GM18868 (cell line): ENCODE results near the gene NACC1.
"Not testable (repeated sequence)": the region's sequence is repeated elsewhere in the genome, so short reads cannot be mapped to it uniquely, and the experiment has no call there.

Experiments used
- ATAC-seq: cut with Tn5 transposase; IDR thresholded peaks from one replicate; pipeline ENCODE4 v1.9.1; 2021; ENCODE audit warnings: mild to moderate bottlenecking, moderate library complexity; ENCODE audit not compliant: unreplicated experiment

The NACC1 gene

GRCh38 chr19:13160557-13160956 is 42.5 kb downstream of the NACC1 start:
- ATAC-seq: no peak

- no peak for ATAC-seq
These were observed 44.9 kb downstream of the NACC1 start for GRCh38 chr19:13162724-13163608.

DNA sequence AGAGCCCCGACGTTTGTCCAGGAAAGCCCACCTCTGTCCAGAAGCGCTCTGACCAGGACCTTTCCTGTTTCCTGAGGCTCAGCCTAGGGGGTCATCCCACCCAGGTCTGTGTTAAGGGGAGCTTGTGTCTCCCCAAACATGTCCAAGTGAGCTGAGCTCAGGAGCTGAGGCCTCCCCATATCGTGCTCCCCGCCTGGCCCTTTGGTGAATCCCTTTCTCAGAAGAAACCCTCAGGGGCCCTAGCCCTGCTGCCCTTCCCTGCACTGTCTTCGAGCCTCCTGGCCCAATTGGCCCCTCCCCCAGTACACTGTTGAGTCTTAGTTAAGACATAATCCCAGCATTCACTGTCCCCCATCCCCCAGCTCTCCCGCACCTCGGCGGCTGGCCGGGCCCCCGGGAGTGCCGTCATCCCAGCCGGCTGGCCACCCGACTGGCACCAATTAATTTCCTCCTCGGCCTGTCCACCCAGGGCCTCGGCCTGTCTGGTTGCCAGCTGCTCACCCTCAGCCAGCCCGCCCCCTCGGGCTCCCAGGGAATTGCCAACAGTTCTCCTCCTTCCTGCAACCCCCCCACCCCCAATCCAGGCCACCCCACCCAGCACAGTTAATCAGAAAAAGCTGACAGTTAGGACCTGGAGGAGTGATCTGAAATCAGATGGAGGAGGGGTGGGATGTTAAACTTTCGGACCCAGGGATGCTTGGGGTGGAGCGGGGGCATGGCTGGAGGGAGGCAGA is 45.7 kb downstream of the NACC1 start:
- ATAC-seq: no peak

DNA sequence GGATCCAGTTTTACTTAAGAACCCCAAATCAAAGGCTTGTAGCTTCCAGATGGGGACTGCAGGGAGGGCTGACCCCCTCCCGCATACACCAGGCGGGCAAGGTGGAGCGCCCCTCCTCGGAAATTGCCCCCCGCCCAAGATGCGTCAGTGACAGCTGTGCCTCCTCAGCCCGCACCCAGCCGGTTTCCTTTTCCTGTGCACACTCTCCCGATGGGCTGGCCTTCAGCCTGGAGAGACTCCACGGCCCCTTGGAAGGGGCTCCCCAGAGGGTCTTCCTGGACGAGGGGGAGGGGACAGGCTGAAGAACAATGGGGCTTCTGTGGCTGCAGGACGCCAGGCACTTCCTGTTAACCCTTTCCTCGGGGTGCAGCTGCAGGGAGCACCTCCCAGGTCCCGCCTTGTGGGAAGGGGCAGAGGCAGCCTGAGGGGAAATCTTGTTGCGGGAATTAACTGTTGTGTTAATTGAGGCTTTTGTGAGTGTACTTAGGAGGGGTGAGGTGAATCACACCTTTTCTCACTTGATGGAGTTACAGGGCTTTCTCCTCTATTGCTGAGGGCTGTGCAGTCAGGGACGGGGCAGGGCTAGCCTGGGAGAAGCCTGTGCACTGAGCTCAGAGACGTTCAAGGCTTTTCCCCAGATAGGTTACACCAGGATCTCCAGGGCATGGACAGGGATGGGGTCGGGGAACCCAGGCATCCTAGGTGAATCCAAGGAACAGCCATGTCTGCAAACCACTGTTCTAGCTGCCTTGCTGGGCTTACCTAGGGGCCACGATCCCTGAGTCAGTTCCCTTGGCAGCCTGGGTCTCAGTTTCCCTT is 46.5 kb downstream of the NACC1 start:
- no peak for ATAC-seq

- ATAC-seq: no peak
These were observed 47.3 kb downstream of the NACC1 start for GRCh38 chr19:13165162-13165997.

- ATAC-seq: not testable (repeated sequence)
These were observed 48.1 kb downstream of the NACC1 start for GRCh38 chr19:13166151-13166550.

DNA sequence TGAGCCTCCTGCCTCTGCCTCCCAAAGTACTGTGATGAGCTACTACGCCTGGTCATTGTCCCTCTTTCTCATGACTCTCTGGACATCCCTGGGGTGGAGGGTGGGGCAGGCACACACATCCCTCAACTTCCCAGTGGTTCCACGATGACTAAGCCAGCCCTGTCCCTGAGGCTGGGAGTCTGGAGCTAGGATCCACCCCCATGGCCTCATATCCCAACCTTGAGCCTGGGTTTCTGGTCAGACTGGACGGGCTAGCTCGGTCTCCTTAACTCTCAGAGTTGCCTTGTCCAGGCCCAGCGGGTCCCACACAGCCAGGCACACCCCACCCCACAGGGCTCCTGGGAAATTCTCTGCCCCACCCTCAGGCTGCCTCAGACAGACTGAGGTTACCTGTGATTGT is 51.7 kb downstream of the NACC1 start:
- ATAC-seq: no peak

DNA sequence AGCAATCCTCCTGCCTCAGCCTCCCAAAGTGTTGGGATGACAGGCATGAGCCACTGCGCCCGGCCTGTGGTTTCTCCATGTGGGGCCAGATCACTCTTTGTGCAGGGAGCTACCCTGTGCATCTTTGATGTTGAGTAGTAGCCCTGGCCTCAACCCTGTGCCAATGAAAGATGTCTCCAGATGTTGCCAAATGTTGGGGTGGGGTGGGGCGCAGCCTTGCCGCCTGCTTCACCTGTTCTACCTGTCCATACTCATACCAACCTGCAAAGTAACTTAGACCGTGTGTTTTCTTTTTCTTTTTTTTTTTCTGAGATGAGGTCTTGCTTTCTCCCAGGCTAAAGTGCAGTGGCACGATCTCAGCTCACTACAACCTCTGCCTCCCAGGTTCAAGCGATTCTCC is 53.1 kb downstream of the NACC1 start:
- ATAC-seq: no peak

DNA sequence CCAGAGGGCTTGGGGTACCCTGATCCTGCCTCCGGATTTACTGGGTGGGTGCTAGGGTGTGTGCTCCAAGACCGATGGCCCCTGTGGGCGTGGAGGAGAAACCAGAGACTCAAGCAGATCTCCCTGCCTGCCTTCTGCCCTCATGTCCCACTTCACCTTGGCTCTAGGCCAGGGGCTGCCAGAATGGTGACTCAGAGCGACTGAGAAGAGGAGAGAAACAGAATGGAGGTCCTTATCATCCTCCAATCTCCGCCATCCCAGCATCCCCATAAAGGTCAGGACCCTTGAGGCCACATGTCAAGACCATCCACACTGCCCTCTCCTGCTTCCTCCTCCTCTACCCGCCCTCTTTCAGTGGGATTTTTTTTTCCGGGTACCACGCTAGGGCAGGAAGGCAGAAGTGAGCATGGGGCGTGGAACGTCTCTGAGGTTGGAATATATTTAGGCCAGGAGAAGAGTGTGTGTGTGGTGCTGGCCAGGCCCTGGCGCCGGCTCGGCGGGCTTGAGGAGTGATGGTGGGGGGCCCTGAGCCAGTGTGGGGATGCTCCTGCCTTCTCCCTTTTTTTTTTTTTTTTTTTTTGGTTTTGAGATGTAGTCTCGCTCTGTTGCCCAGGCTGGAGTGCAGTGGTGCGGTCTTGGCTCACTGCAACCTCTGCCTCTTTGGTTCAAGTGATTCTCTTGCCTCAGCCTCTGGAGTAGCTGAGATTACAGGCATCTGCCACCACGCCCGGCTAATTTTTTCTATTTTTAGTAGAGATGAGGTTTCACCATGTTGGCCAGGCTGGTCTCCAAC is 54.5 kb downstream of the NACC1 start:
- ATAC-seq: no peak

DNA sequence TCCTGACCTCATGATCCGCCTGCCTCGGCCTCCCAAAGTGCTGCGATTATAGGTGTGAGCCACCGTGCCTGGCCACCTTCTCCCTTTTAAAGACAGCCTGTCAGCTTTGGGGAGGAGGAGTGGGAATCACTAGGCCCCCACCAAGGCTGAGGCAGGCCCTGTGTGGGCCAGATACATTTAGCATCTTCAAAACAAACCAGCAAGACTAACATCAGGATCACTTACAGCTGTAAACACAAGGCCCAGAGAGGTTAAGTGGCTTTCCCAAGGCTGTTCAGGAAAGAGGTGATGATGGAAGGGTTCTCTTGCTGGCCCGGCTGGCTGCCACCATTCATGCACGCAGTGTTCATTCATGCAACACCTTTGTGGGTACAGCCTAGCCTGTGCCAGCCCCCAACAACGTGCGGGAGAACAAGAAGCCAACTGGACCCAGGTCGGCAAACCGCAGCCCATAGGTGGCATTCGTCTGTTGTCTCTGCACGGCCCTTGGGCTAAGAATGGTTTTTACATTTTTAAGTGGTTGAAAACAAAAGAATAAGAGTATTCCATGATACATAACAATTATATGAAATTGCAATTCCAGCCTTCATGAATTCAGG is 55.2 kb downstream of the NACC1 start:
- ATAC-seq: no peak

- ATAC-seq: no peak
These were observed 58.3 kb downstream of the NACC1 start for GRCh38 chr19:13176345-13176744.

- not testable (repeated sequence) for ATAC-seq
These were observed 59.5 kb downstream of the NACC1 start for GRCh38 chr19:13177584-13177983.

- ATAC-seq: not testable (repeated sequence)
These were observed 60.2 kb downstream of the NACC1 start for GRCh38 chr19:13178291-13178690.

- ATAC-seq: no peak
These were observed 63.8 kb downstream of the NACC1 start for GRCh38 chr19:13181747-13182388.

DNA sequence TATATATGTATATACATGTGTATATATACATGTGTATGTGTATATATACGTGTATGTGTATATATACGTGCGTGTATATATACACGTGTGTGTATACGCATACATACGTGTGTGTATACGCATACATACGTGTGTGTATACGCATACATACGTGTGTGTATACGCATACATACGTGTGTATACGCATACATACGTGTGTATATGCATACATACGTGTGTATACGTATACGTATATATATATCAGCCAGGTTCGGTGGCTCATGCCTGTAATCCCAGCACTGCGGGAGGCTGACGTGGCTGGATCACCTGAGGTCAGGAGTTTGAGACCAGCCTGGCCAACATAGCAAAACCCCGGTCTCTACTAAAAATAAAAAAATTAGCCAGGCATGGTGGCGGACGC is 66.9 kb downstream of the NACC1 start:
- ATAC-seq: not testable (repeated sequence)

DNA sequence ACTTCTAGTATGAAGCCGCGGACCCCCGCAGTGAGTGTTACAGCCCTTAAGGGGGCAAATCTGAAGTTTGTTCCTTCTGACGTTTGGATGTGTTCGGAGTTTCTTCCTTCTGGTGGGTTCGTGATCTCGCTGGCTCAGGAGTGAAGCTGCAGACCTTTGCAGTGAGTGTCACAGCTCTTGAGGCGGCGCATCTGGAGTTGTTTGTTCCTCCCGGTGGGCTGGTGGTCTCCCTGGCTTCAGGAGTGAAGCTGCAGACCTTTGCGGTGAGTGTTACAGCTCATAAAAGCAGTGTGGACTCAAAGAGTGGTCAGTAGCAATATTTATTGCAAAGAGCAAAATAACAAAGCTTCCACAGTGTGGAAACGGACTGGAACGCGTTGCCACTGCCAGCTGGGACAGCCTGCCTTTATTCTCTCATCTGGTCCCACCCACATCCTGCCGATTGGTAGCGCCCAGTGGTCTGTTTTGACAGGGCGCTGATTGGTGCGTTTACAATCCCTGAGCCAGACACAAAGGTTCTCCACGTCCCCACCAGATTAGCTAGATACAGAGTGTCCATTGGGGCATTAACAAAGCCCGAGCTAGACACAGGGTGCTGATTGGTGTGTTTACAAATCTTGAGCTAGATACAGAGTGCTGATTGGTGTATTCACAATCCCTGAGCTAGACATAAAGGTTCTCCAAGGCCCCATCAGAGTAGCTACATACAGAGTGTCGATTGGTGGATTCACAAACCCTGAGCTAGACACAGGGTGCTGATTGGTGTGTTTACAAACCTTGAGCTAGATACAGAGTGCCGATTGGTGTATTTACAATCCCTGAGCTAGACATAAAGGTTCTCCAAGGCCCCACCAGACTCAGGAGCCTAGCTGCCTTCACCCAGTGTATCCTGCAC is 67.9 kb downstream of the NACC1 start:
- ATAC-seq: not testable (repeated sequence)

DNA sequence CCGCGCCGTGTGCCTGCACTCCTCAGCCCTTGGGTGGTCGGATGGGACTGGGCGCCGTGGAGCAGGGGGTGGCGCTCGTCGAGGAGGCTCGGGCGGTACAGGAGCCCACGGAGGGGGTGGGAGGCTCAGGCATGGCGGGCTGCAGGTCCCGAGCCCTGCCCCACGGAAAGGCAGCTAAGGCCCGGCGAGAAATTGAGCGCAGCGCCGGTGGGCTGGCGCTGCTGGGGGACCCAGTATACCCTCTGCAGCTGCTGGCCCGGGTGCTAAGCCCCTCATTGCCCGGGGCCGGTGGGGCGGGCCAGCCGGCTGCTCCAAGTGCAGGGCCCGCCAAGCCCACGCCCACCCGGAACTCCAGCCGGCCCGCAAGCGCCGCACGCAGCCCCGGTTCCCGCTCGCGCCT is 68.6 kb downstream of the NACC1 start:
- not testable (repeated sequence) for ATAC-seq

DNA sequence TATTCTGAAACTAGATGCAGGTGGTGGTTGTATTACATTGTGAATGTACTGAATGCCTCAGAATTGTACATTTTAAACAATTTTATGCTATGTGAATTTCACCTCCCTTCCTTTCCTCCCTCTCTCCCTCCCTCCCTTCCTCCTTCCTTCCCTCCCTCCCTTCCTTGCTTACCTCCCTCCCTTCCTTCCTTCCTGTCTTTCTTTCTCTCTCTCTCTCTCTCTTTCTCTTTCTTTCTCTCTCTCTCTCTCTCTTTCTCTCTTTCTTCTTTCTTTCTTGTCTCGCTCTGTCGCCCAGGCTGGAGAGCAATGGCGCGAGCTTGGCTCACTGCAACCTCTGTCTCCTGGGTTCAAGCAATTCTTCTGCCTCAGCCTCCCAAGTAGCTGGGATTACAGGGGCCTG is 69.4 kb downstream of the NACC1 start:
- no peak for ATAC-seq
